Gastroesophageal sphincter (tissue), 4 donors: ENCODE data around the gene FAR2. TPM values are rescaled to one million over a fixed set of nuclear protein-coding genes. Genes with fewer than 3 reads are reported as not detected.

Source experiments
- ATAC-seq: fragments of 150-250 bp; one replicate; pipeline ENCODE4 v1.9.1; 2016; ENCODE audit warnings: mild to moderate bottlenecking, moderate library complexity
- H3K27ac ChIP-seq, 4 donors: fragments of 200-600 bp; sonication (generic) in 3 of 4; 1 replicate in 3 of 4; 2 replicates in 1 of 4; pipeline ENCODE4 v1.5.1; 2016 to 2019
- H3K27me3 ChIP-seq: fragments of 200-600 bp; sonication (generic); one replicate; pipeline ENCODE4 v1.5.1; 2019
- H3K36me3 ChIP-seq, 2 donors: fragments of 200-600 bp; sonication (generic); one replicate each; pipeline ENCODE4 v1.5.1; 2019; ENCODE audit warnings: control low read depth in 1 of 2
- H3K4me1 ChIP-seq, 3 donors: fragments of 200-600 bp; sonication (generic); 1 replicate in 2 of 3; 2 replicates in 1 of 3; pipeline ENCODE4 v1.5.1; 2016 to 2019; ENCODE audit warnings: control low read depth in 2 of 3
- H3K4me3 ChIP-seq, 2 donors: fragments of 200-600 bp; sonication (generic); one replicate each; pipeline ENCODE4 v1.5.1; 2019; ENCODE audit warnings: mild to moderate bottlenecking in 1 of 2, moderate library complexity in 1 of 2
- H3K9me3 ChIP-seq, 3 donors: fragments of 200-600 bp; sonication (generic); one replicate each; pipeline ENCODE4 v1.5.1; 2017 to 2019; ENCODE audit warnings: control low read depth in 2 of 3
- CTCF ChIP-seq, 4 experiments: fragments of 200-600 bp in 2 of 4; fragments of 450-650 bp in 2 of 4; sonication (generic) in 1 of 4; IDR thresholded peaks; one replicate each; pipeline ENCODE4 v1.5.1; 2017 to 2019; ENCODE audit warnings: antibody characterized with exemption in 4 of 4, mild to moderate bottlenecking in 2 of 4, moderate library complexity in 2 of 4
- EP300 ChIP-seq: sonication (generic); formaldehyde crosslinking; IDR thresholded peaks from one replicate; pipeline ENCODE4 v1.6.1; 2017; ENCODE audit warnings: antibody characterized with exemption, mild to moderate bottlenecking
- POLR2A ChIP-seq, 2 donors: fragments of 450-650 bp; IDR thresholded peaks; one replicate each; pipeline ENCODE4 v1.6.1; 2017; ENCODE audit warnings: antibody characterized with exemption in 2 of 2, mild to moderate bottlenecking in 2 of 2, moderate library complexity in 1 of 2
- POLR2AphosphoS5 ChIP-seq: sonication (generic); formaldehyde crosslinking; IDR thresholded peaks from one replicate; pipeline ENCODE4 v1.6.1; 2017; ENCODE audit warnings: antibody characterized with exemption
- WGBS, 2 donors: methylation state at CpG; one replicate each; pipeline ENCODE4 v1.1.5; 2018; ENCODE audit warnings: low coverage in 1 of 2; 5-methylcytosine and 5-hydroxymethylcytosine counted together
- total RNA-seq, 4 donors: library from RNA; depleted of rRNA; stranded (reverse); fragments of >200 nt; gene quantifications; one replicate each; pipeline ENCODE4 v1.1.0, GENCODE V29; 2016

The FAR2 gene
- total RNA-seq, 4 donors from 2014 or later = 8.8 to 15.8 (median 11.9) TPM

- Histone ChIP-seq H3K27ac (no peak overlapping the region), H3K9me3 (no peaks in the 10 kb centered on the region), H3K36me3 (no peaks in the 10 kb centered on the region), H3K4me1 (peaks cover 0 to 11% (median 0%) of the 10 kb centered on the region in 3 donors), H3K27me3 (no peaks in the 10 kb centered on the region), H3K4me3 (no peak overlapping the region)
- TF ChIP-seq POLR2A (IDR thresholded peaks at IDR 0.05) = no peak
- TF ChIP-seq POLR2AphosphoS5 = no peak
- TF ChIP-seq CTCF (IDR thresholded peaks at IDR 0.05) = no peak
- TF ChIP-seq EP300 = no peak
- 57 to 67% methylated on average over 1 to 2 of the region's 2 CpGs for WGBS, 2 donors
- no peak for ATAC-seq
These were observed 62.6 kb downstream of the FAR2 start for GRCh38 chr12:29211696-29212095.

GRCh38 chr12:29212682-29213403, 63.8 kb downstream of the FAR2 start:
- no peak for ATAC-seq
- peaks cover 0 to 11% (median 0%) of the 10 kb centered on the region in 3 donors for H3K4me1 ChIP-seq
- H3K27ac ChIP-seq = no peak overlapping the region
- no peaks in the 10 kb centered on the region for H3K27me3 ChIP-seq
- WGBS, 2 donors = 29 to 51% methylated on average over 4 of the region's 4 CpGs
- no peak overlapping the region for H3K4me3 ChIP-seq
- H3K9me3 ChIP-seq = no peaks in the 10 kb centered on the region
- TF ChIP-seq POLR2AphosphoS5 (no peak), CTCF (IDR thresholded peaks at IDR 0.05) (no peak), POLR2A (IDR thresholded peaks at IDR 0.05) (no peak), EP300 (no peak)
- no peaks in the 10 kb centered on the region for H3K36me3 ChIP-seq

GRCh38 chr12:29216266-29216665, 67.2 kb downstream of the FAR2 start:
- no peaks in the 10 kb centered on the region for H3K27me3 ChIP-seq
- TF ChIP-seq CTCF (IDR thresholded peaks at IDR 0.05) = no peak
- TF ChIP-seq EP300 = no peak
- TF ChIP-seq POLR2AphosphoS5 = no peak
- TF ChIP-seq POLR2A (IDR thresholded peaks at IDR 0.05) = no peak

GRCh38 chr12:29216797-29217575, 67.9 kb downstream of the FAR2 start:
- H3K27me3 ChIP-seq = no peaks in the 10 kb centered on the region
- H3K4me3 ChIP-seq = no peak overlapping the region
- no peak overlapping the region for H3K27ac ChIP-seq
- peaks cover 0 to 7% (median 0%) of the 10 kb centered on the region in 3 donors for H3K4me1 ChIP-seq
- ATAC-seq = no peak
- TF ChIP-seq EP300 = no peak
- TF ChIP-seq CTCF (IDR thresholded peaks at IDR 0.05) = no peak
- no peak for TF ChIP-seq POLR2A (IDR thresholded peaks at IDR 0.05)
- TF ChIP-seq POLR2AphosphoS5 = no peak
- H3K9me3 ChIP-seq = no peaks in the 10 kb centered on the region
- 61 to 63% methylated on average over 5 of the region's 5 CpGs for WGBS, 2 donors
- no peaks in the 10 kb centered on the region for H3K36me3 ChIP-seq

More at GRCh38 chr12:29216266-29216665, 67.2 kb downstream of the FAR2 start:
- Histone ChIP-seq H3K4me3 (no peak overlapping the region), H3K27ac (no peak overlapping the region), H3K36me3 (no peaks in the 10 kb centered on the region), H3K4me1 (peaks cover 0 to 11% (median 0%) of the 10 kb centered on the region in 3 donors), H3K9me3 (no peaks in the 10 kb centered on the region)
- 84 to 100% methylated on average over 2 of the region's 2 CpGs for WGBS, 2 donors
- no peak for ATAC-seq
